HG03064 (cell line): ENCODE measurements around the gene HSD17B8.

Experiments
- ATAC-seq: cut with Tn5 transposase; IDR thresholded peaks from one replicate; pipeline ENCODE4 v1.9.1; 2021; ENCODE audit warnings: low read depth; ENCODE audit not compliant: unreplicated experiment

Gene HSD17B8

GRCh38 chr6:33204415-33205190 lies at the start of gene HSD17B8:
HSD17B8 (plus strand) TSS chr6:33204655; CDS start chr6:33204669, 14 bp downstream.
- ATAC-seq = no peak

- ATAC-seq = no peak
Observed at GRCh38 chr6:33156561-33156960, 47.9 kb upstream of the HSD17B8 start.

- no peak for ATAC-seq
Observed at GRCh38 chr6:33156964-33157363, 47.5 kb upstream of the HSD17B8 start.

- ATAC-seq = no peak
Observed at GRCh38 chr6:33160096-33160495, 44.4 kb upstream of the HSD17B8 start.

- ATAC-seq = no peak
Observed at GRCh38 chr6:33160728-33161344, 43.6 kb upstream of the HSD17B8 start.

GRCh38 chr6:33161354-33162331 lies 42.8 kb upstream of the HSD17B8 start:
- ATAC-seq = no peak

GRCh38 chr6:33163540-33163939 lies 40.9 kb upstream of the HSD17B8 start:
- no peak for ATAC-seq

GRCh38 chr6:33164176-33164575 lies 40.3 kb upstream of the HSD17B8 start:
- no peak for ATAC-seq

GRCh38 chr6:33164665-33165373 lies 39.6 kb upstream of the HSD17B8 start:
- ATAC-seq = no peak

- ATAC-seq = no peak
Observed at GRCh38 chr6:33165581-33166258, 38.7 kb upstream of the HSD17B8 start.

GRCh38 chr6:33166363-33166762 lies 38.1 kb upstream of the HSD17B8 start:
- no peak for ATAC-seq

- ATAC-seq = no peak
Observed at GRCh38 chr6:33166811-33167210, 37.6 kb upstream of the HSD17B8 start.

GRCh38 chr6:33167374-33168283 lies 36.8 kb upstream of the HSD17B8 start:
- no peak for ATAC-seq

GRCh38 chr6:33168284-33168601 lies 36.2 kb upstream of the HSD17B8 start:
- ATAC-seq = no peak

- ATAC-seq = no peak
Observed at GRCh38 chr6:33168639-33169038, 35.8 kb upstream of the HSD17B8 start.

GRCh38 chr6:33169291-33170175 lies 34.9 kb upstream of the HSD17B8 start:
- ATAC-seq = no peak

GRCh38 chr6:33170176-33171015 lies 34.1 kb upstream of the HSD17B8 start:
- ATAC-seq = no peak
